CD4-positive, alpha-beta T cell treated with Interleukin-17A for 4 hours (primary cell): ENCODE measurements around the gene RGSL1.
"Not testable (repeated sequence)": the region's sequence is repeated elsewhere in the genome, so short reads cannot be mapped to it uniquely, and the experiment has no call there.

ENCODE experiments used
- DNase-seq: peaks from one replicate; pipeline ENCODE4 v3.0.0-alpha.2; 2020; ENCODE audit warnings: mixed read lengths

RGSL1 gene

GRCh38 chr1:182447124-182447523 is 2.8 kb upstream of the RGSL1 start:
- DNase-seq = not testable (repeated sequence)

- no peak for DNase-seq
Observed at GRCh38 chr1:182447660-182448059, 2.3 kb upstream of the RGSL1 start.

DNA sequence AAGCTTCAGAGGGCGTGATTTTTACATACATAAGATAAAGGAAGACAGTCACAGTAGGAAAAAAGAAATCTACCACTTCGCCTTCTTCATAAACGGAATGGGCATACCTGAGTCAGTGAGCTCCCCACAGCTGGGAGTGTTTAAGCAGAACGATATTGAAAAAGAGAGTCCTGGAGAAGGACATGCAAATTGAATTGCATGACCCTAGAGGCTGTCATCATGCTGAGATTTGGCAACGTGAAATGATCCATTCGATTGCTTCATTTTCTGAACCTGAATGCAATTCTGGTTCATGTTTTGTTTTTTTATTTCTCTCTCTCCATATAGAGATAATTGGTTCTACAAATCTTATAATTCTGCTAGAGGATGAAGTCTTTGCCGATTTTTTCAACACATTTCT is 3.7 kb downstream of the RGSL1 start:
- no peak for DNase-seq

GRCh38 chr1:182457844-182458243 is 7.9 kb downstream of the RGSL1 start:
- no peak for DNase-seq

DNA sequence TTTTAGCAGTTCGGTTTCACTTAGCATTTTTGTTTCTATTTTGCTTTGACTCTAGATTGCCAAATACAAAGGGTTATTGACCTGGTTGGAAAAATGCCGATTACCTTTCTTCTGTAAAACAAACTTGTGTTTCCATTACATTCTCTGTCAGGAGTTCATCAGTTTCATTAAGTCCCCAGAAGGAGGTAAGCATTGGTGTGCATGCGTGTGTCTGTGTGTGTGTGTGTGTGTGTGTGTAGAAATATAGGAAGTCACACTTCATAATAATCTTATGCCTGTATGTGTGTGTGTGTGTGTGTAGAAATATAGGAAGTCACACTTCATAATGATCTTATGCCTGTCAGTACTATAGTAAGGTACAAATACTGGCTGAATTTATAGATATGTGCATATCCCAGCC is 10.0 kb downstream of the RGSL1 start:
- DNase-seq = no peak

GRCh38 chr1:182460550-182460951 is 10.6 kb downstream of the RGSL1 start:
- DNase-seq = no peak

- no peak for DNase-seq
Observed at GRCh38 chr1:182473556-182473955, 23.6 kb downstream of the RGSL1 start.

DNA sequence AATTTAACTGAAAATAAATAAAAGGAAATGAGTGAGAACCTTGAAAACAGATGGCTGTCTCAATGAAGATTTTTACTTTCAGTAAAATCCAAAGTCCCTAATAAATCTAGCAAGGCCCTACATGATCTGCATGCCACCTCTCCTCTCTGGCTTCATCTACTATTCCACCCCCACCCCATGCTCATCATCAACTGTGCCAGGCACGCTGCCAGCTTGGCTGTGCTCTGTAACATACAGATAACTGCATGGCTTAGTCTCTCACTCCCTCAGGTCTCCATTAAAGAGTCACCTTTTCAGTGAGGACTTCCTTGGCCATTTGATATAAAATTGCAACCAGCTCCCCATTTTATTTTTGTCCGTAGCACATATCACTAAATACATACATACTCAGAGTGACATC is 26.7 kb downstream of the RGSL1 start:
- DNase-seq = no peak

DNA sequence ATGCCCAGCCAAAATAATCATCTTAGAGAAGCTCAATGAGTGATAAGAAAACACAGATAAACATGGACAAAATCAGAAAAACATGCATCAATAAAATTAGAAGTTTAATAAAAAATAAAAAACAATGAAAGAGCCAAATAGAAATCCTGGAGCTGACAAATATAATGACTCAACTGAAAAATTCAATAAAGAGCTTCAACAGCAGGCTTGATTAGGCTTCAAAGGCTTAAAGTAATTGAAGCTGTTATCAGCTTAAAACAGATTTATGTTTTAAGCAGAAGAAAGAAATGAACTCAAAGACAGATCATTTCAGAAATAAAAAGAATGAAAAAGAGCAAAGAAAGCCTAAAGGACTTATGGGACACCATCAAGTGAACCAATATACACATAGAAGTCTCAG is 28.3 kb downstream of the RGSL1 start:
- no peak for DNase-seq

DNA sequence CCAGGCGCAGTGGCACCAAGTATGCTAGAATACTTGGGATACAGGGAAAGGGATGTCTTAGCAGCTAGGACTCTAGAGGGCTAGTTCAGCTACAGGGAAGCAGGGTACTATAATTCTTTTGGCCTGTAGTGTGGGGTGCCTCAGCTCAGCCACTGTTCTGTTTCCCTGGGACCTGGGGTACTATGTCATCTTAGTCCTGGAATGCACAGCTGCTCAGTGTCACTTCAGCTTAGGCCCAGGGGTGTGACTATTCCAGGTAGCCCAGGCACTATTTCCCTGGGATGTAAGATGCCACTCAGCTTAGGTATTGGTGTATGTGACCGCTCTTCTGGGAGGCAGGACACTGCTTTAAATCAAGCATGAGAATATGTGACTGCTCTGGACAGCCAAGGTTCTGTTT is 34.1 kb downstream of the RGSL1 start:
- no peak for DNase-seq

DNA sequence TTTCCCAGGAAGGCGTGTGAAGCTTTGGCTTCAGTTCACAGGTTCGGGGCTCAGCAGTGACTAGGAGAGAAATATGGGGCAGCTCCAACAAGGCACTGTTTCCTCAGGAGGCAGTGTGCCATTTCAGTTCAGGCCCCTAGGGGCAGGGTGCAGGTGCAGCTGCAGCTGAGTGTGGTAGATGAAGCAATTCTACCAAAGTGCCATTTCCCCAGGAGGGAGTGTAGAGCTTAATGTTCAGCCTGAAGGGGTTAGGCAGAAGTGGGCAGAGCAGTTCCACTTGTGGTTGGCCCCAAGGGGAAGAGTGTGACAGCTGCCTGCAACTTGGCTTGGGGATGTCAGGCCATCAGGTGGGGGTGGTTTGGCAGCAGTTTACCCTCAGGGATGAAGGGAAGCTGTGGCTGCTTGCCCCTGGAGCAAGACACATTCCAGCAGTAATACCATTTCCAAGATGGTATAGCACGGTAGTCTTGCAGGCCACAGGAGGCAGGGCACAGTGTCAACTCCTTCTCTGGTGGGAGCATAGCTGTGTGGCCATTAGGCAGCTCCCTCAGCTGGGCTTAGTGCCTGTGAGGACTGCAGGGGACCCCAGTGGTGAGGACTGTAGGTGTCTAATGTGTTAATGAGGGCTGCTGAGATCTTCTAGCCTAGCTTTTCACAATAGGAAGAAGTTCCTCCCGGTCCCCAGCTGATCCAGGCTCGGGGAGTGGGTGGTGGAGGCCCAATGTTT is 34.7 kb downstream of the RGSL1 start:
- no peak for DNase-seq

- DNase-seq = no peak
Observed at GRCh38 chr1:182485861-182486260, 35.9 kb downstream of the RGSL1 start.

DNA sequence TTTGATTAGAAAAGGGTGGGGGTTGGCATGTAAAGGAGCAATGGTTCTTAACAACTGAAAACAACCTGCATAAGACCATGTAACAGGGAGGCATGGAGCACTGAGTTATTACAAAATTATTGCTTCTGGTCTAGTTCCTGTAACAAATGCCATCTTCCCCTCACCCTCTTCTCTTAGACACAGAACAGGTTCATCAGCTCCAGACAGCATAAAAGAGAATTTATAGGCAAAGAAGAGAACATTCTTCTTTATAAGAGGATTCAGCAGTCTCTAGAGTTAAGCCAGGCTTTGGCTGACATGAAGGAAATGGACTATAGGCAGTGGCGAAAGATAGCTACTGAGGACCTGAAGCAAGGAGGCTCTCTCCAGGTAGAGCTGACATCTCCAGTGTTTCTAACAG is 38.9 kb downstream of the RGSL1 start:
- no peak for DNase-seq

GRCh38 chr1:182493063-182493462 is 43.1 kb downstream of the RGSL1 start:
- no peak for DNase-seq

DNA sequence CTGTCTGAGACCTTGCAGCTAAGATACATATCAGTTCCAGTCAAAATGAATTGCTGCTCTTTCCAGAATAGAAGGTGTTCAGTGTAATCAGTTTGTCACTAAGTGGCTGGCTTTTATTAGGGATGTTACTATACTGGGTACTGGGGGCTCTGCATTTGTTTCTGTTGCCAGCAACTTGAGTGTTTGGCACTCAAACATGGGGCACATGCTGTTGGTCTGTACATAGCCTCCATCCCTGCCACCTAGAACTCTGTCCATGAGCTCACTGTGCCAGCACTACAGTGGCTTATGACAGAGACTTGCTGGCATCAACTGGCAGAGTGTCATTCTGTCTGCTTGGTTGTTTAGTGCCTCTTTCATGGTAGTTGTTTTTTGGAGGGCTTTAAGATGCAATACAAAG is 45.1 kb downstream of the RGSL1 start:
- no peak for DNase-seq

GRCh38 chr1:182495693-182496092 is 45.7 kb downstream of the RGSL1 start:
- DNase-seq = no peak

DNA sequence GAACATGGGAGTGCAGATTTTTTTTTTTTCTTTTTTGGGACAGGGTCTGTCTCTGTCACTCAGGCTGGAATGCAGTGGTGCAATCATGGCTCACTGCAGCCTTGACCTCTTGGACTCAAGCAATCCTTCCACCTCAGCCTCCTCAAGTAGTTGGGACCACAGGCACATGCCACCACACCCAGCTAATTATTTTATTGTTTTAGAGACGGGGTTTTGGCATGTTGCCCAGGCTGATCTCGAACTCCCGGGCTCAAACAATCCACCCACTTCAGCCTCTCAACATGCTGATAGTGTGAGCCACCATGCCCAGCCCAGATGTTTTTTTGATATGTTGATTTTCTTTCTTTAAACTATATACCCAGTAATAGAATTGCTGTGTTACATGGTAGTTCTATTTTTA is 57.7 kb downstream of the RGSL1 start:
- no peak for DNase-seq

DNA sequence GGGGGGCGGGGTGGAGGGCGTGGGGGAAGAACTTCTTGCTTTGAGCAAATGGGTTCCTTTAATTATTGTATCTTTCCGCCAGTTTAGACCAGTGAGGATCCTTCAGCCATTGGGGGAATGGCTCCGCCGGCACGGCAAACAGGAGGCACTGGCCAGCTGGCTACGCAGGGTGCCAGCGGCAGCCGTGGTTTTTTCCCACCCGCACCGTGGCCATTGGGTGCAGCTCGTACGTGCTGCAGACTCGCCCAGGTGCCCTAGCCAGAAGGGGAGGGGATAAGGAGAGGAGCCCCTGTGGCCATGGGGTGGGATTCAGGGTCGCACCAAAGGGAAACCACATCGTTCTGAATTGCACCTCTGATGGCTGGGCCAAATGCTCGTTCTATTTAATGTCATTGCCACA is 65.6 kb downstream of the RGSL1 start:
- DNase-seq = no peak

DNA sequence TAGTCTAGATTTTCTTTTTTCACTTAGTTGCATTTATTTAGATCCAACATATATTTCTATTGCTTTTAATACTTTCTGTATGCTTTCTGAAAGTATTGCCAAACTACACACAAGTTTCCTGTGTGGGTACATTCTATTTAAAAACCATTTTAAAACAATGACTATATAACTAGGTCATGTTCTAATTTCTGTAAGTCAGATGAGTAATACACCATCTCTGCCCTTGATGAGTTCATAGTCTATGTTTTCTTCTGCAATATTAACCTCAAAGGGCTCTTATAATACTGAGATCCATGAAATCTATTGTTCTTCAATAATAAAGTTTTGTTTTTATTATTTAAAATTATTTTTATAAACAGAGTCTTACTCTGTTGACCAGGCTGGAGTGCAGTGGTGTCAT is 70.8 kb downstream of the RGSL1 start:
- no peak for DNase-seq

GRCh38 chr1:182525342-182525741 is 75.4 kb downstream of the RGSL1 start:
- DNase-seq = no peak

GRCh38 chr1:182527680-182528079 is 77.7 kb downstream of the RGSL1 start:
- DNase-seq = no peak

DNA sequence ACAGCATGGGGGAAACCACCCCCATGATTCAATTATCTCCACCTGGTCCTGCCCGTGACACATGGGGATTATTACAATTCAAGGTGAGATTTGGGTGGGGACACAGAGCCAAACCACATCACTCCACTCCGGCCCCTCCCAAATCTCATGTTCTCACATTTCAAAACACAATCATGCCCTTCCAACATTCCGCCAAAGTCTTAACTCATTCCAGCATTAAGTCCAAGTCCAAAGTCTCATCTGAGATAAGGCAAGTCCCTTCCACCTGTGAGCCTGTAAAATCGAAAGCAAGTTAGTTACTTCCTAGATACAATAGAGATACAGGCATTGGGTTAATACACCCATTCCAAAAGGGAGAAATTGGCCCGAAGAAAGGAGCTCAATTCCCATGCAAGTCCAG is 78.3 kb downstream of the RGSL1 start:
- DNase-seq = not testable (repeated sequence)

DNA sequence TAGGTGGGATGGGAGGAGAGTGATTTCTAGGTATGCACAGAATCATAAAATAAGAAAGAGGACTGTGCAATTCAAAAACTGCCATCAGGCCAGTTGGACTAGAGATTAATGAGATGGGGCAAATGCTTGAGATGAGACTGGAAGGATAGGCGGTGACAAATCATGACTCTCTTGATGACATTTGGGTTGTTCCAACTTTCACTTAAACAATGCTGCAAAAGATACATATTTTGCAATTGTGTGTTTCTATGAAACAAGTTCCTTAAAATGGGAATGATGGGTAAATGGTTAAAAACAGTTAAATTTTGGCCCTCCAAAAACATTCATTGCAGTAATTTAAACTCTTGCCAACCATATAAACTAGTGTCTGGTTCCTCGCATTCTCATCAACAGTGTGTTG is 84.0 kb downstream of the RGSL1 start:
- DNase-seq = no peak

GRCh38 chr1:182549346-182549745 is 99.4 kb downstream of the RGSL1 start:
- DNase-seq = no peak

DNA sequence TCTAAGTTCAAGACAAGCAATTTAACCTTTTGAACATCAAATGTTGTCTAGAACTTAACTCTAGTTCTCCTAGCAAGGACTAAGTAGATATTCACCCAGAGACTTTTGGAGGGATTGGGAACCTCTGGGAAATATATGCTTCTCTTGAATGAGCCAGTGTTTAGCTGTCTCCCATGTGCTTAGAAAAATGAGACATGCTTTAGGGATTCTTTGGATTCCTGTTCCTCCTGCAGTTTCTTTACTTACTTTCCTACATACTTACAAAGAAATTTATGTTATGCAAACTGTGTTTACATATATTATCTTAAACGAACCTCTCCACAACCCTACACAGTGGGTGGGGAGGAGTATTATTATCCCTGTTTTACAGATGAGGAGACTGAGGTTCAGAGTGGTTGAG is 99.9 kb downstream of the RGSL1 start:
- DNase-seq = no peak

- DNase-seq = no peak
Observed at GRCh38 chr1:182552527-182552926, 102.6 kb downstream of the RGSL1 start.
